GM19463 (cell line): ENCODE measurements around the gene SSTR3.

Experiments
- ATAC-seq: cut with Tn5 transposase; IDR thresholded peaks from one replicate; pipeline ENCODE4 v1.9.1; 2021; ENCODE audit warnings: mild to moderate bottlenecking, moderate library complexity; ENCODE audit not compliant: unreplicated experiment

SSTR3 gene

GRCh38 chr22:37229805-37230672 is 17.8 kb upstream of the SSTR3 start:
- peak; percentile 66 for ATAC-seq

- no peak for ATAC-seq
Observed at GRCh38 chr22:37229012-37229804, 16.9 kb upstream of the SSTR3 start.

GRCh38 chr22:37228106-37229011 is 16.1 kb upstream of the SSTR3 start:
- ATAC-seq, result no peak

GRCh38 chr22:37226514-37226913 is 14.2 kb upstream of the SSTR3 start:
- no peak for ATAC-seq

- no peak for ATAC-seq
Observed at GRCh38 chr22:37226087-37226486, 13.8 kb upstream of the SSTR3 start.

- ATAC-seq, result no peak
Observed at GRCh38 chr22:37225481-37225880, 13.2 kb upstream of the SSTR3 start.

- ATAC-seq, result no peak
Observed at GRCh38 chr22:37224757-37225420, 12.6 kb upstream of the SSTR3 start.

GRCh38 chr22:37223965-37224551 is 11.8 kb upstream of the SSTR3 start:
- no peak for ATAC-seq

- no peak for ATAC-seq
Observed at GRCh38 chr22:37222440-37222971, 10.2 kb upstream of the SSTR3 start.

GRCh38 chr22:37221424-37222333 is 9.4 kb upstream of the SSTR3 start:
- ATAC-seq, result no peak

- no peak for ATAC-seq
Observed at GRCh38 chr22:37220543-37220981, 8.3 kb upstream of the SSTR3 start.

- ATAC-seq, result no peak
Observed at GRCh38 chr22:37219533-37219932, 7.3 kb upstream of the SSTR3 start.

- peak; percentile 79 for ATAC-seq
Observed at GRCh38 chr22:37218771-37219411, 6.6 kb upstream of the SSTR3 start.

GRCh38 chr22:37218399-37218770 is 6.1 kb upstream of the SSTR3 start:
- no peak for ATAC-seq

GRCh38 chr22:37215890-37216289 is 3.6 kb upstream of the SSTR3 start:
- no peak for ATAC-seq

- no peak for ATAC-seq
Observed at GRCh38 chr22:37214731-37215030, 2.4 kb upstream of the SSTR3 start.

GRCh38 chr22:37213941-37214730 is 1.9 kb upstream of the SSTR3 start:
- ATAC-seq, result no peak
